Right lung (tissue), 5 donors: ENCODE measurements around the gene ELMO1. TPM values are rescaled to one million over a fixed set of nuclear protein-coding genes. Genes with fewer than 3 reads are reported as not detected.

ENCODE experiments used
- DNase-seq, 2 donors: peaks; one replicate each; pipeline ENCODE4 v3.0.0-alpha.2; 2013
- polyA plus RNA-seq, 5 donors: library from polyadenylated mRNA; unstranded; fragments of 120-200 nt; gene quantifications; one replicate each; pipeline versions ENCODE4 v1.2.1 to v1.2.3, GENCODE V29; 2013; ENCODE audit warnings: inconsistent platforms in 1 of 5, low replicate concordance in 1 of 5; ENCODE audit not compliant: insufficient read length in 5 of 5, insufficient read depth in 1 of 5

The ELMO1 gene
- polyA plus RNA-seq, 5 donors, result 36.7 to 56.0 (median 46.0) TPM

GRCh38 chr7:37433166-37433565, 15.5 kb downstream of the ELMO1 start:
- no peak for DNase-seq

- DNase-seq, result no peak
Measured at GRCh38 chr7:37432281-37432920, 16.3 kb downstream of the ELMO1 start.

- no peak for DNase-seq
Measured at GRCh38 chr7:37431413-37431812, 17.3 kb downstream of the ELMO1 start.

GRCh38 chr7:37430640-37431039, 18.0 kb downstream of the ELMO1 start:
- no peak for DNase-seq

- DNase-seq, result no peak
Measured at GRCh38 chr7:37430171-37430570, 18.5 kb downstream of the ELMO1 start.

GRCh38 chr7:37429435-37429791, 19.3 kb downstream of the ELMO1 start:
- no peak for DNase-seq

- no peak for DNase-seq
Measured at GRCh38 chr7:37428681-37429434, 19.8 kb downstream of the ELMO1 start.

- no peak for DNase-seq
Measured at GRCh38 chr7:37427276-37427940, 21.3 kb downstream of the ELMO1 start.

GRCh38 chr7:37425498-37425897, 23.2 kb downstream of the ELMO1 start:
- DNase-seq, result no peak

- no peak for DNase-seq
Measured at GRCh38 chr7:37424995-37425394, 23.7 kb downstream of the ELMO1 start.

GRCh38 chr7:37424521-37424920, 24.1 kb downstream of the ELMO1 start:
- no peak for DNase-seq

- no peak for DNase-seq
Measured at GRCh38 chr7:37421861-37422500, 26.7 kb downstream of the ELMO1 start.

GRCh38 chr7:37420946-37421695, 27.5 kb downstream of the ELMO1 start:
- peak; percentile 42 to 49 for DNase-seq

- DNase-seq, result no peak
Measured at GRCh38 chr7:37419496-37419895, 29.2 kb downstream of the ELMO1 start.

GRCh38 chr7:37418381-37418780, 30.3 kb downstream of the ELMO1 start:
- DNase-seq, result no peak

GRCh38 chr7:37417107-37417474, 31.6 kb downstream of the ELMO1 start:
- DNase-seq, result no peak

- DNase-seq, result no peak
Measured at GRCh38 chr7:37416378-37417106, 32.1 kb downstream of the ELMO1 start.

GRCh38 chr7:37415629-37416028, 33.0 kb downstream of the ELMO1 start:
- no peak for DNase-seq

GRCh38 chr7:37414352-37414983, 34.2 kb downstream of the ELMO1 start:
- no peak for DNase-seq

GRCh38 chr7:37411444-37412034, 37.1 kb downstream of the ELMO1 start:
- no peak for DNase-seq
